Upper lobe of right lung (tissue), 1 donor: ENCODE data around the gene GLG1. TPM values are rescaled to one million over a fixed set of nuclear protein-coding genes. Genes with fewer than 3 reads are reported as not detected.

Experiments
- ATAC-seq: fragments of 200-7000 bp; cut with Tn5 transposase; one replicate; pipeline ENCODE4 v1.9.1; 2020; ENCODE audit warnings: mild to moderate bottlenecking, moderate library complexity
- DNase-seq: peaks from one replicate; pipeline ENCODE4 v3.0.0-alpha.2; 2020
- H3K27ac ChIP-seq: fragments of 200-600 bp; one replicate; pipeline ENCODE4 v1.8.0; 2022
- H3K27me3 ChIP-seq: fragments of 200-600 bp; one replicate; pipeline ENCODE4 v1.8.0; 2022; ENCODE audit warnings: mild to moderate bottlenecking
- H3K36me3 ChIP-seq: fragments of 200-600 bp; one replicate; pipeline ENCODE4 v1.8.0; 2022
- H3K4me1 ChIP-seq: fragments of 200-600 bp; one replicate; pipeline ENCODE4 v1.8.0; 2022
- H3K4me3 ChIP-seq: fragments of 200-600 bp; one replicate; pipeline ENCODE4 v1.8.0; 2022; ENCODE audit warnings: mild to moderate bottlenecking
- H3K9me3 ChIP-seq: fragments of 200-600 bp; one replicate; pipeline ENCODE4 v1.8.0; 2022
- intact Hi-C: fragments of 100-400 bp; cut with DNase I; formaldehyde crosslinking; loops from one replicate; pipeline ENCODE4 v1.11.0; 2022
- total RNA-seq: library from RNA; stranded (reverse); fragmentation: NEBNext Ultra II Directional; extraction: Animal tissue kit (Norgen Biotek cat#: 25700); gene quantifications from one replicate; pipeline ENCODE4 v1.2.1, GENCODE V29; 2021
- TF ChIP-seq, protein P1 (sequence below): fragments of 200-600 bp; IDR thresholded peaks from one replicate; pipeline ENCODE4 v1.8.0; 2022; ENCODE audit warnings: antibody characterized with exemption
- donor health status: DM: no; HTN: yes; CAD: no; lungs with severe emphysema.

Gene GLG1
- total RNA-seq, 1 donor from 2014 or later, result 112 TPM

DNA sequence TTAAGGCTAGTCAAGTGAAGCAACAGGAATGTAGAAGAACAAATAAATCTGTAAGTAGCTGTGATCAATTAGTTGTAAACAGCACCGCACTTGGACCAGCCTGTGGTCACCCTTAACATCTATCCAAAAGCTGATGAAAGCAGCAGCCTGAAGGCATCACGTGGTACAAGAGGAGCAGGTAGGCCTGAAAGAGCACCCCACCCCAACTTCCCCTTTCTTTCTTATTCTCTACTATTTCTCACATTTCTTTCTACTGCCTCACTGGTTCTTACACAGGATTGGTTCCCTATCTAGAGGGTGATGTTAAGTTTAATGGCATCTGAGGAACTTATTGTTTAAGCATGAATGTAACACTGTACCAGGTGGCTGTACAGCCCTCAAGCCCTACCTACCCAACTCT lies 143.0 kb downstream of the GLG1 start:
- H3K27me3 ChIP-seq, result no peaks in the 10 kb centered on the region
- no peak overlapping the region for H3K4me3 ChIP-seq
- no peaks in the 10 kb centered on the region for H3K9me3 ChIP-seq
- no peaks in the 10 kb centered on the region for H3K4me1 ChIP-seq
- H3K27ac ChIP-seq, result no peak overlapping the region
- TF ChIP-seq, protein P1, sequence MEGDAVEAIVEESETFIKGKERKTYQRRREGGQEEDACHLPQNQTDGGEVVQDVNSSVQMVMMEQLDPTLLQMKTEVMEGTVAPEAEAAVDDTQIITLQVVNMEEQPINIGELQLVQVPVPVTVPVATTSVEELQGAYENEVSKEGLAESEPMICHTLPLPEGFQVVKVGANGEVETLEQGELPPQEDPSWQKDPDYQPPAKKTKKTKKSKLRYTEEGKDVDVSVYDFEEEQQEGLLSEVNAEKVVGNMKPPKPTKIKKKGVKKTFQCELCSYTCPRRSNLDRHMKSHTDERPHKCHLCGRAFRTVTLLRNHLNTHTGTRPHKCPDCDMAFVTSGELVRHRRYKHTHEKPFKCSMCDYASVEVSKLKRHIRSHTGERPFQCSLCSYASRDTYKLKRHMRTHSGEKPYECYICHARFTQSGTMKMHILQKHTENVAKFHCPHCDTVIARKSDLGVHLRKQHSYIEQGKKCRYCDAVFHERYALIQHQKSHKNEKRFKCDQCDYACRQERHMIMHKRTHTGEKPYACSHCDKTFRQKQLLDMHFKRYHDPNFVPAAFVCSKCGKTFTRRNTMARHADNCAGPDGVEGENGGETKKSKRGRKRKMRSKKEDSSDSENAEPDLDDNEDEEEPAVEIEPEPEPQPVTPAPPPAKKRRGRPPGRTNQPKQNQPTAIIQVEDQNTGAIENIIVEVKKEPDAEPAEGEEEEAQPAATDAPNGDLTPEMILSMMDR, result no peak
- peaks cover 86% of the 10 kb centered on the region for H3K36me3 ChIP-seq
- intact Hi-C loops, result no loop called here
- DNase-seq, result no peak
- no peak for ATAC-seq

DNA sequence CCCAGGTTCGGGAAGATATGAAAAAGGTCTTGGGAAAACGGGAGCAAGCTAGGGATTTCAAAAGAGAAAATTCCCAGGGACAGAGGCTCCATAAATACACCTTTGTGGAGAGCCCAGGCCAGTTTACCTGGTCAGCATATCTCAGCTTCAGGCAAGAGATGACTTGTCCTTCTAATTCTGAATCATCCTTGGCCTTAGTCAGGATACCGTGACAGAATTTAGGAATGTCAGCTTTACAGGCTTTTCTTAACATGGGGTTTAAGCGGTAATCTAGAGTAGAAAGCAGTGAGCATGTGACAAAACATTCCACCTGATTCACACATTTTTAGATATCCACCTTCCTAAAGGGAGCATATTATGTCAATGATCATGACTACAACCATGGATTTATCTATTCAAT lies 144.6 kb downstream of the GLG1 start:
- Histone ChIP-seq H3K27me3 (no peaks in the 10 kb centered on the region), H3K36me3 (peaks cover 86% of the 10 kb centered on the region), H3K9me3 (no peaks in the 10 kb centered on the region), H3K4me3 (no peak overlapping the region), H3K4me1 (no peaks in the 10 kb centered on the region), H3K27ac (no peak overlapping the region)
- intact Hi-C loops, result no loop called here
- no peak for ATAC-seq
- TF ChIP-seq, protein P1, result no peak
- no peak for DNase-seq

DNA sequence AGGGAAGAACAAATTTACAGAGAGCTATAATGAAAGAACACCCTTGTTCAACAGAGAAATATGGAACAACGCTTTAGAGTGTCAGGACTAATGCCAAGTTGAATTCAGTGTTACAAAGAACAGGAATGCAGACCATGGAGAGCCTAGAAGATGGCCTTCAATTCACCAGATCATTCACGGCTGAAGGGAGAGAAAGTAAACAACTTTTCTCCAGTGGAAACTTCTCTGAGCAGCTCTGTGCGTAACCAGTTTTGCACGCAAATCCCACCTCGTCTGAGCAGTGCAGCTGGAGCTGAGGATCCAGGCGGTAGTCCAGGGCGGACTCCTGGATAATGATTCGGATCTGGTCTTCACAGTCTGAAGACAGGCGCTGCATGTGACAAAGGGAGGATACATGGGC lies 145.1 kb downstream of the GLG1 start:
- ATAC-seq (no peak), DNase-seq (no peak)
- TF ChIP-seq, protein P1, result no peak
- no peaks in the 10 kb centered on the region for H3K9me3 ChIP-seq
- no peaks in the 10 kb centered on the region for H3K27me3 ChIP-seq
- no peak overlapping the region for H3K27ac ChIP-seq
- H3K4me1 ChIP-seq, result no peaks in the 10 kb centered on the region
- intact Hi-C loops, result no loop called here
- peaks cover 86% of the 10 kb centered on the region for H3K36me3 ChIP-seq
- no peak overlapping the region for H3K4me3 ChIP-seq

DNA sequence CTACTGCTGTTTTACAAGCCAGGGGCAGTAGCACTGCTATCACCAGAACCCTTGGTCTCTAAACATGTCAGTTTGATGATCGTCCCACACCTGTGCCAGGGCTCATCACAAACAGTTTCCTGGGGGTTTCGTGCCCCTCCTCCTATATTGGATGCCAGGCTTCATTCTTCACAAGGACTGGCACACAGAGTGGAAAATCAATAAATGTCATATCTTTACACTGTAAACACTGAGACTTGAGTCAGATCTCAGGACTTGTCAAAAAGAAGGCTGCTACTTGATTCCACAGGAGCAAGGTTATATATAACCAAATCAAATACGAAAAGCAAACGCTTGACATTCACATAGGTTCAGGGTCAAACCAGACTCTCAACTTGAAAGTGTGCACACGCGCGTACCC lies 146.4 kb downstream of the GLG1 start:
- TF ChIP-seq, protein P1, result no peak
- Histone ChIP-seq H3K4me3 (no peak overlapping the region), H3K27ac (no peak overlapping the region), H3K27me3 (no peaks in the 10 kb centered on the region), H3K9me3 (no peaks in the 10 kb centered on the region), H3K4me1 (no peaks in the 10 kb centered on the region), H3K36me3 (peaks cover 86% of the 10 kb centered on the region)
- DNase-seq (no peak), ATAC-seq (no peak)
- intact Hi-C loops, result no loop called here

DNA sequence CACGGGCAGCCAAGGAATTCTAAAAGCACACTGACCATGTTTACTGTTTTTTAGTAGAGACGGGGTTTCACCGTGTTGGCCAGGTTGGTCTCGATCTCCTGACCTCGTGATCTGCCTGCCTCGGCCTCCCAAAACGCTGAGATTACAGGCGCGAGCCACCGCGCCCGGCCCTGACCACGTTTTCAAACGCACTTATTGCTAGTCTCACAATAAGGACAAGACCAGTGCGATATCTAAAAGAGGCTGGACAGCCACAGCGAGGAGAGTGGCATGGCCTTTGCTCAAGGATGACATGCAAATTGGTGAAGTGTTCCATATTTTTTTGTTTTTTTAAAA lies 150.7 kb downstream of the GLG1 start:
- Histone ChIP-seq H3K9me3 (no peaks in the 10 kb centered on the region), H3K27ac (no peak overlapping the region), H3K27me3 (no peaks in the 10 kb centered on the region), H3K36me3 (peaks cover 75% of the 10 kb centered on the region), H3K4me1 (no peaks in the 10 kb centered on the region), H3K4me3 (no peak overlapping the region)
- ATAC-seq, result no peak
- TF ChIP-seq, protein P1, result no peak
- intact Hi-C loops, result no loop called here
- no peak for DNase-seq

DNA sequence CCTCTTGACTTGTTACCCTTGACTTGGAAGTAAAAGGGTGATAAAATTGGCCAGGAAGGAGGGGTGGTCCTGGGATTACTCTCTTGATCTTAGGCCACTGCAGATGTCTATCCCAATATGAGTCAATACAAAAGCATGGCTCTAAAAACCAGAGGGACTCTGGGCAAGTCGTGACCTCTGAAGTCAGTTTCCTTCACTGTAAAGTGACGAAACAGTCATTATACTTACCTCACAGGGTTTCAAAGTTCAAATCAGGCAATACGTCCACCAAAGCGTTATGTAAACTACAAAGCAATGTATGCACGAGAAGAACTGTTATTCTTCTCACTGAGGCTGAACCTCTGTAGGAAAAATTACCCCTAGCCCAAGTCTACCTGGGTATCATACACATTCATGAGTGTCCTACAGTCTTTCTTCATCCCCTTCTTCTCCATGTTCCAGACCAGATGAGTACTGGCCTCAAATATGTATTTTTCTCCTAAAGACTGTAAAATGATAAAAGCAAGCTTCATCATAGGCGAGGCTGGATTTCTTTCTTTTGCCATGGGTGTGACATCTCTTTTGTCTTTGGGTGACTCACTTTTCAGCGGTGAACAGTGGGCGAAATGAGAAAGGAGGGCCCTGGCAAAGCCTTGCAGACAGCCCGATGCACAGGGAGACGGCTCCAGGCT lies 151.2 kb downstream of the GLG1 start:
- Histone ChIP-seq H3K27ac (no peak overlapping the region), H3K4me3 (no peak overlapping the region), H3K4me1 (no peaks in the 10 kb centered on the region), H3K27me3 (no peaks in the 10 kb centered on the region), H3K36me3 (peaks cover 80% of the 10 kb centered on the region), H3K9me3 (no peaks in the 10 kb centered on the region)
- ATAC-seq, result no peak
- intact Hi-C loops, result no loop called here
- TF ChIP-seq, protein P1, result no peak
- DNase-seq, result no peak
